A549 (cell line): ENCODE results near the gene HOXA11.

Experiments used
- CEBPB ChIP-seq, 2 experiments: fragments of >200 bp in 1 of 2; sonication (Bioruptor Twin) in 1 of 2; formaldehyde crosslinking in 1 of 2; IDR thresholded peaks; 2 replicates each; pipeline ENCODE4 v1.6.1; 2012 to 2016
- EP300 ChIP-seq, 2 experiments: fragments of >200 bp; sonication (Bioruptor Twin); formaldehyde crosslinking; IDR thresholded peaks; 2 replicates in 1 of 2; 3 replicates in 1 of 2; pipeline ENCODE4 v1.6.1; 2016 to 2017
- JUNB ChIP-seq: fragments of >200 bp; sonication (Bioruptor Twin); formaldehyde crosslinking; IDR thresholded peaks from 2 replicates; pipeline ENCODE4 v1.6.1; 2016
- KDM1A ChIP-seq: fragments of 200-600 bp; sonication (generic); IDR thresholded peaks from 2 replicates; pipeline ENCODE4 v1.6.1; 2016; ENCODE audit warnings: low read depth, mild to moderate bottlenecking
- MAFK ChIP-seq: fragments of 450-650 bp; IDR thresholded peaks from 2 replicates; pipeline ENCODE4 v1.6.1; 2014; ENCODE audit not compliant: partially characterized antibody
- POLR2A ChIP-seq: IDR thresholded peaks from 2 replicates; pipeline ENCODE4 v1.6.1; 2012; ENCODE audit warnings: mild to moderate bottlenecking, low read length
- RAD21 ChIP-seq, 2 experiments: fragments of >200 bp in 1 of 2; sonication (Bioruptor Twin) in 1 of 2; formaldehyde crosslinking in 1 of 2; IDR thresholded peaks in 1 of 2; conservative IDR thresholded peaks in 1 of 2; 2 replicates in 1 of 2; 3 replicates in 1 of 2; pipeline ENCODE4 v1.6.1; 2012 to 2018; ENCODE audit warnings: inconsistent platforms in 1 of 2
- RCOR1 ChIP-seq: fragments of 150-350 bp; IDR thresholded peaks from 2 replicates; pipeline ENCODE4 v1.6.1; 2014; ENCODE audit warnings: antibody characterized with exemption, low read length, low read depth
- TF ChIP-seq, protein P1 (sequence below): fragments of 200-600 bp; sonication (generic); IDR thresholded peaks from 2 replicates; pipeline ENCODE4 v1.6.1; 2016; ENCODE audit warnings: antibody characterized with exemption, mild to moderate bottlenecking, moderate library complexity
- TF ChIP-seq, protein P2 (sequence below): fragments of >200 bp; sonication (Bioruptor Twin); formaldehyde crosslinking; IDR thresholded peaks from 3 replicates; pipeline ENCODE4 v1.5.1; 2016
- TF ChIP-seq, protein P3 (sequence below): fragments of 250-450 bp; sonication (Bioruptor Pico); IDR thresholded peaks from 2 replicates; pipeline ENCODE4 v1.5.0; 2021; ENCODE audit warnings: mild to moderate bottlenecking, moderate library complexity, borderline replicate concordance
- TF ChIP-seq, protein P4 (sequence below): fragments of 450-650 bp; IDR thresholded peaks from 2 replicates; pipeline ENCODE4 v1.6.1; 2014; ENCODE audit warnings: antibody characterized with exemption

DNA sequence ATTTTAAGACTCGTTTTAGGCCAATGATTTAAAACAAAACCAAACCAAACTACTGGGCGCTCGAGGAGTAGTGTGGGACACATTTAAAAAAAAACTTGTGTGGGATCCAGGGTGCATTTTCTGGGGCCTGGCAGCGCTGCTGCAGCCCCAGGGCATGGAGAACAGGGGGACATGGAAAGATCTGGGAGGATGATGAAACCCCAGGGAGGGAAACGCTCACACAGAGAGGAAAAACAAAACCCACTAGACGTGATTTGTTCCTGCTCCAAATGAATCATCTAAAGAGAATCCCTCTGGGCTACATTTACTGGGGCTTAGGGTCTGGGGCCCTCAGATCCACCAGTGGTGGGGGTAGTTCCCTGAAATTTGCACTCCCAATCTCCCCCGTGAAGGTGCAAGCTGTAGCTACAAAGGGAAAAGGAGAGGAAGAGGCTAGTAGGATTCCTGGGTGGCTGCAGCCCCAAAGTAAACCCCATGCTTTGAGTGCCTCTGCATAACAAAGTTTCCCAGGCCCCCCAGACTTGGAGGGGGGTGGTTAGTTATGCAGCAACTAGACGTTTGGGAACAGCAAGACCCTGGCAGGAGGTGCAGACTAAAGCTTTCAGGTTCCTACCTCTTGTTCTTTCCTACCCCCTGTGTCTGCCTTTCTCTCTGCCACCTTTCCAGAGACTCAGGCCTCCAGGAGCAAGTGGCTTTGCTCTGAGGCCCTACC lies 29.4 kb upstream of the HOXA11 start:
- TF ChIP-seq, protein P1, sequence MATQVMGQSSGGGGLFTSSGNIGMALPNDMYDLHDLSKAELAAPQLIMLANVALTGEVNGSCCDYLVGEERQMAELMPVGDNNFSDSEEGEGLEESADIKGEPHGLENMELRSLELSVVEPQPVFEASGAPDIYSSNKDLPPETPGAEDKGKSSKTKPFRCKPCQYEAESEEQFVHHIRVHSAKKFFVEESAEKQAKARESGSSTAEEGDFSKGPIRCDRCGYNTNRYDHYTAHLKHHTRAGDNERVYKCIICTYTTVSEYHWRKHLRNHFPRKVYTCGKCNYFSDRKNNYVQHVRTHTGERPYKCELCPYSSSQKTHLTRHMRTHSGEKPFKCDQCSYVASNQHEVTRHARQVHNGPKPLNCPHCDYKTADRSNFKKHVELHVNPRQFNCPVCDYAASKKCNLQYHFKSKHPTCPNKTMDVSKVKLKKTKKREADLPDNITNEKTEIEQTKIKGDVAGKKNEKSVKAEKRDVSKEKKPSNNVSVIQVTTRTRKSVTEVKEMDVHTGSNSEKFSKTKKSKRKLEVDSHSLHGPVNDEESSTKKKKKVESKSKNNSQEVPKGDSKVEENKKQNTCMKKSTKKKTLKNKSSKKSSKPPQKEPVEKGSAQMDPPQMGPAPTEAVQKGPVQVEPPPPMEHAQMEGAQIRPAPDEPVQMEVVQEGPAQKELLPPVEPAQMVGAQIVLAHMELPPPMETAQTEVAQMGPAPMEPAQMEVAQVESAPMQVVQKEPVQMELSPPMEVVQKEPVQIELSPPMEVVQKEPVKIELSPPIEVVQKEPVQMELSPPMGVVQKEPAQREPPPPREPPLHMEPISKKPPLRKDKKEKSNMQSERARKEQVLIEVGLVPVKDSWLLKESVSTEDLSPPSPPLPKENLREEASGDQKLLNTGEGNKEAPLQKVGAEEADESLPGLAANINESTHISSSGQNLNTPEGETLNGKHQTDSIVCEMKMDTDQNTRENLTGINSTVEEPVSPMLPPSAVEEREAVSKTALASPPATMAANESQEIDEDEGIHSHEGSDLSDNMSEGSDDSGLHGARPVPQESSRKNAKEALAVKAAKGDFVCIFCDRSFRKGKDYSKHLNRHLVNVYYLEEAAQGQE = no peak
- no peak for TF ChIP-seq MAFK
- TF ChIP-seq KDM1A = no peak
- TF ChIP-seq POLR2A = no peak
- TF ChIP-seq EP300 (IDR thresholded peaks at IDR 0.05) = no peak
- TF ChIP-seq, protein P2, sequence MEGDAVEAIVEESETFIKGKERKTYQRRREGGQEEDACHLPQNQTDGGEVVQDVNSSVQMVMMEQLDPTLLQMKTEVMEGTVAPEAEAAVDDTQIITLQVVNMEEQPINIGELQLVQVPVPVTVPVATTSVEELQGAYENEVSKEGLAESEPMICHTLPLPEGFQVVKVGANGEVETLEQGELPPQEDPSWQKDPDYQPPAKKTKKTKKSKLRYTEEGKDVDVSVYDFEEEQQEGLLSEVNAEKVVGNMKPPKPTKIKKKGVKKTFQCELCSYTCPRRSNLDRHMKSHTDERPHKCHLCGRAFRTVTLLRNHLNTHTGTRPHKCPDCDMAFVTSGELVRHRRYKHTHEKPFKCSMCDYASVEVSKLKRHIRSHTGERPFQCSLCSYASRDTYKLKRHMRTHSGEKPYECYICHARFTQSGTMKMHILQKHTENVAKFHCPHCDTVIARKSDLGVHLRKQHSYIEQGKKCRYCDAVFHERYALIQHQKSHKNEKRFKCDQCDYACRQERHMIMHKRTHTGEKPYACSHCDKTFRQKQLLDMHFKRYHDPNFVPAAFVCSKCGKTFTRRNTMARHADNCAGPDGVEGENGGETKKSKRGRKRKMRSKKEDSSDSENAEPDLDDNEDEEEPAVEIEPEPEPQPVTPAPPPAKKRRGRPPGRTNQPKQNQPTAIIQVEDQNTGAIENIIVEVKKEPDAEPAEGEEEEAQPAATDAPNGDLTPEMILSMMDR = no peak
- TF ChIP-seq RCOR1 = no peak
- TF ChIP-seq RAD21 (conservative IDR thresholded peaks at IDR 0.05 in 1 of 2, IDR thresholded peaks at IDR 0.05 in 1 of 2) = no peak
- no peak for TF ChIP-seq JUNB
- TF ChIP-seq CEBPB (IDR thresholded peaks at IDR 0.05) = no peak
- TF ChIP-seq, protein P3, sequence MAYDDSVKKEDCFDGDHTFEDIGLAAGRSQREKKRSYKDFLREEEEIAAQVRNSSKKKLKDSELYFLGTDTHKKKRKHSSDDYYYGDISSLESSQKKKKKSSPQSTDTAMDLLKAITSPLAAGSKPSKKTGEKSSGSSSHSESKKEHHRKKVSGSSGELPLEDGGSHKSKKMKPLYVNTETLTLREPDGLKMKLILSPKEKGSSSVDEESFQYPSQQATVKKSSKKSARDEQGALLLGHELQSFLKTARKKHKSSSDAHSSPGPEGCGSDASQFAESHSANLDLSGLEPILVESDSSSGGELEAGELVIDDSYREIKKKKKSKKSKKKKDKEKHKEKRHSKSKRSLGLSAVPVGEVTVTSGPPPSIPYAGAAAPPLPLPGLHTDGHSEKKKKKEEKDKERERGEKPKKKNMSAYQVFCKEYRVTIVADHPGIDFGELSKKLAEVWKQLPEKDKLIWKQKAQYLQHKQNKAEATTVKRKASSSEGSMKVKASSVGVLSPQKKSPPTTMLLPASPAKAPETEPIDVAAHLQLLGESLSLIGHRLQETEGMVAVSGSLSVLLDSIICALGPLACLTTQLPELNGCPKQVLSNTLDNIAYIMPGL = no peak
- TF ChIP-seq, protein P4, sequence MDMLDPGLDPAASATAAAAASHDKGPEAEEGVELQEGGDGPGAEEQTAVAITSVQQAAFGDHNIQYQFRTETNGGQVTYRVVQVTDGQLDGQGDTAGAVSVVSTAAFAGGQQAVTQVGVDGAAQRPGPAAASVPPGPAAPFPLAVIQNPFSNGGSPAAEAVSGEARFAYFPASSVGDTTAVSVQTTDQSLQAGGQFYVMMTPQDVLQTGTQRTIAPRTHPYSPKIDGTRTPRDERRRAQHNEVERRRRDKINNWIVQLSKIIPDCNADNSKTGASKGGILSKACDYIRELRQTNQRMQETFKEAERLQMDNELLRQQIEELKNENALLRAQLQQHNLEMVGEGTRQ = no peak
